NCI-H1105 (cell line): ENCODE data around the gene MAST4.
"Not testable (repeated sequence)": the region's sequence is repeated elsewhere in the genome, so short reads cannot be mapped to it uniquely, and the experiment has no call there.

Experiments
- DNase-seq: peaks from one replicate; lab custom pipeline; 2025; lab: John Stamatoyannopoulos, UW

The MAST4 gene

GRCh38 chr5:67090040-67090439 lies 493.8 kb downstream of the MAST4 start:
- no peak for DNase-seq

GRCh38 chr5:67090593-67090992 lies 494.4 kb downstream of the MAST4 start:
- no peak for DNase-seq

DNA sequence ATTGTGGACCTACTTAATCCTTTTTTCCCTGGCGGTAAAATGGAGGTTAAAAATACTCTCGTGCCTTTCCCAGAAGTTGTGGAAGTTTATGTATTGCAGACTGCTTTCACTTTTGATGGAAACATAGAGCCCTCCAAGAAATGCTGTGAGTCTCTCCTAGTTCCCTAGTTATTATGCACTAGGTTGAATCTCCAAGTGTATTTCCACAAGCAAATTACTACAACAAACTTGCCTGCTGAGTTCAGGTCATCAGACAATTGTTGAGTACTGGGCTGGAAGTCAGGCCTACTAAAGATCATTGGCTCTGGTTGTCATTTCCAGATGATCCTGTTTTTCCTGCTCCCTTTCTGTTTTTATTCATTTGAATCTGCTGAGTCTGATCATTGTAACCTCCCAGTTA lies 496.3 kb downstream of the MAST4 start:
- no peak for DNase-seq

DNA sequence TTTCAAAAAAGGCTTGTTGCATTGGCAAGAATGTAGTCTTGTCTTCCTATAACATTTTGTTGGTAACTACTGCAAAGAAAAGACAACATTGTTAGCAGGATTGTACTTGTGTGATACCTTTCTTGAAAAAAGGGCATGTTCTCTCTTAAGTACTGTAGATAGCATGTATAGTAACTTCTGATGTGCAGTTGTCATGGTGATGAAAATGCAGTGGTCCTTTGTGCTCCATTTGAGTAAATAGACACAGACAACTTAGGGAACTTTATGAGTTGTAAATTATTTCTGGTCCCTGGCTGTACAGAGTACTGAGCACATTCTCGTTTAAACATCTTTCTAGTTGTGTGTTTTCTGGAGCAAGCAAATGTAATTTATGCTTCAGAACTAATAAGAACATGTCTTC lies 497.1 kb downstream of the MAST4 start:
- DNase-seq: no peak

GRCh38 chr5:67094476-67095300 lies 498.5 kb downstream of the MAST4 start:
- DNase-seq: no peak

GRCh38 chr5:67095346-67096171 lies 499.4 kb downstream of the MAST4 start:
- DNase-seq: no peak

DNA sequence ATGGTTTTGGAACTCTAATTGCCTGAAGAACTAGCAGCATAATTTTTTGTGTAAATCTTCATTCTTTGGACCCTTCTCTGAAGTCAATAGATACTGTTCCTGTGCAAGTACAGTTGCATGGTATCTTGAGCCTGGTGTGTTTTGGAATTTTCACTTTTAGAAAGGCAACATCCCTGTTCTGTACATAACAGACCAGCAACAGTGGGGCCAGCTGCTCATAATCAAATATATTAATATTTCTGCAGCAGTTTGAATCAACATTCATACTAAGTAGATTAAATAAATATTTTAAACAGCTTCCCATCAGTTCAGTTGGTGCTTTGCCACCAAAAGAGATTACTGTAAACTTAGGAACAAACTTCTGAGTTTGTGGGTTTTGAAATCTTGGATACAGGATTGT lies 502.5 kb downstream of the MAST4 start:
- no peak for DNase-seq

GRCh38 chr5:67100301-67100700 lies 504.1 kb downstream of the MAST4 start:
- no peak for DNase-seq

- no peak for DNase-seq
Observed at GRCh38 chr5:67102708-67103107, 506.5 kb downstream of the MAST4 start.

GRCh38 chr5:67104859-67105258 lies 508.7 kb downstream of the MAST4 start:
- DNase-seq: no peak

DNA sequence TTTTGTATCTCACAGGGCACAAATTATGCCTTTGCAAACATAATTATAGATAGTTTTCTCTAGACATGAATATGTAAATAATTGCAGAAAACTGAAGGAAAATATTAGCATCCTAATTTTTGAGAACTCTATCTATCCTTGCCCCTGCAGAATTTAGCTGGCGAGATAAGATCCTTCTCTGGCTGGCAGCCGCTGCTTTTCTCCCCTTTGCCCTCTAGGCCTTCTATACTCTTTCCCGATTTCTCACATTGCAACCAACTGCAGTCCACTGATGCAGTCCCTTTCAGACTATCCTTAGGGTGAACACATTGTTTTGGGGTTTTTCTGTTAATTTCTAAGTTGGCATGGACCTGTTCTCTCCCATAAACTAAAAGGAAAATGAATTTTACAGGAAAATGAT lies 509.1 kb downstream of the MAST4 start:
- no peak for DNase-seq

GRCh38 chr5:67106626-67107342 lies 510.6 kb downstream of the MAST4 start:
- DNase-seq: no peak

DNA sequence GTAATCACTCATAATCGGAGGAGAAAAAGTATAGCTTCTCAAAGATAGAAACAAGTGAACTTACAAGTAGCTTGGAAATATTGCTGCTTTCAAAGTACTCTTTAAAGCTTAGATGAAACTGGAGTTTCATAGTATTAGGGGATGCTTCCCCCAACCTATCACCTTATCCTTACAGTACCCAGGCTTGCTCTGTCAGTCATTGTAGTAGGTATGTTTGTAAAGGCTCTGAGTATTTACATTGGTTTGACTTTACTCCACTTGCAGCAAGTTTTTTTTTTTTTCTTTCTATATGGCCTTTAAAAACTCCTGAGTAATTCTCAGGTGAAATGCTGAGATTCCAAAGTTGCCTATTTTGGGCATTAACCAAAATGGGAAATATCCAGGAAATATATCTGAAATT lies 515.6 kb downstream of the MAST4 start:
- no peak for DNase-seq

DNA sequence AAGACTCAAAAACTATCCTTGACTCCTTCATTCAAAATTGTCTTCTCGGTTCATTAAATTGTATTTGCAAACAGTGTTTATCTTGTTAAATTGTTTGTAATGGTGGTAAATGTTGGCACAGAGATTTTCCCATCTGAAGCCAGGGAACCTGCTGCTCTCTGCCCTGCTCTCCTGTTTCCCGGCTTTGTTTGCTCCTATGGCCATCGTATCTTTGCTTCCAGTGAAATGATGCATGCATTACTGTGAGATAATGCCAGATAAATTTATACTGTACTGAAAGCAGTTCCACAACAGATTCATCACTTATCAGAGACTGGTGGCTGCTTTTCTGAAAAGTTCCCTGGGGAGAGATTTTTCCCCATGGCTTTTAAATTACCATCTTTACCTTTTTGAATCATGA lies 519.1 kb downstream of the MAST4 start:
- no peak for DNase-seq

- DNase-seq: no peak
Observed at GRCh38 chr5:67115817-67116216, 519.6 kb downstream of the MAST4 start.

GRCh38 chr5:67118050-67118620 lies 521.9 kb downstream of the MAST4 start:
- no peak for DNase-seq

GRCh38 chr5:67119010-67119409 lies 522.8 kb downstream of the MAST4 start:
- no peak for DNase-seq

DNA sequence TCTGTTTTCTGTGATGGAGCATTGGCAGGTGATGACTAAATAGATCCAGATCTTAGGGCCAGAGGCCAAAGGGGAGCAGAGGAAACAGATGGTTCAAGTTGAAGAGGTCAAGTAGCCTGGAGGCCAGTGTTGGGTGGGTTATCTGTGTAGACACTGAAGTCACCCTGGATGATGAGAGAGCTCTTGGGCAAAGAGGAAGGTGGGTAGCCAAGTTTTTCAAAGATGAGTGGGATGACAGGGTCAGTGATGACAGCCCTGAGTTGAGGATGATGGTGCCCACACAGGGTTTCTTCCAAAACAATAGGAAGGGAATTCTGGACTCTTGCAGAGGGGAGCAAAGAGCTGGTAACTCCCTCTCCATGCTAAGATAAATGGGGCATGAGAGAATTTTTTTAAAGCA lies 523.8 kb downstream of the MAST4 start:
- DNase-seq: no peak

DNA sequence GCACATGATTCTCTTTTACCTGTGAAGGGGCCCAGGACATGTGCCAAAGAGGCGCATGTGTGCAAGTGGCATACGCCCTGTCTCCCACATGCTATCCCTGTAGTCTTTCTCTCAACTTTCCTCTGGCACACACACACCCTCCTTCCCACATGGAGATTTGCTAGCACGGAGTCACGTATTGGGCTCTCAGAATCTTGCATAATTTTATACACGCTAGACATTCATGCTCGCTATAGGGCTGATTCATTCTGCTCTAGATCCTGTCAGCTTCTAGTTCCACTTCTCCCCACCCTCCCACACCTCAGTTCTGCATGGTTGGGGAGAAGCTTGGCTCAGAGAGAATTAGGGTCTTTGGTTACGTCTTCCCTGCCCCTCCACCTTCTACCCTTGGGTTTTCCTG lies 527.6 kb downstream of the MAST4 start:
- DNase-seq: no peak

DNA sequence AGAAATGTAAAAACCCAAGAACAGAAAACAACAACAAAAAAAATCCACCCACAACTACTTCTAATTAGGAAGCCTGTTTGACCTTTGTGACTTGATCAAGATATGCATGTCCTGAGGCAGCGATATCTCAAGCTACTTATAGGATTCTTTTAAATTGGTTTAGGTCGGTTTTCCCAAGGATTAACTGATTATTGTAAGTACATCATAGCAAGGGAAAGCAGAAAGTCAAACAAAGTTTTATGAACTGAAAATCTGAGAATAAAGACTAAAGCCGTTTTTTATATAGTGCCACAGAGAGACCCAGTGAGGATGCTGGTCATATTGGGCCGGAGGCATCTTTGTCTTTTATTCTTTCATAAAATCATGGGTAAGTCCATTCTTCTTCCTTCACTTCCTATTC lies 528.4 kb downstream of the MAST4 start:
- DNase-seq: no peak

GRCh38 chr5:67127347-67127895 lies 531.2 kb downstream of the MAST4 start:
- DNase-seq: not testable (repeated sequence)

GRCh38 chr5:67129768-67130167 lies 533.6 kb downstream of the MAST4 start:
- no peak for DNase-seq
